T-helper 1 cell (primary cell): ENCODE measurements around the gene SCO2.
A peak's percentile ranks its signal among the peaks of the same experiment; 100 is the strongest.

Experiments used
- DNase-seq, 5 donors: peaks; one replicate each; pipeline ENCODE4 v3.0.0-alpha.2; 2012 to 2020
- total RNA-seq, 4 donors: gene quantifications; one replicate each; lab custom pipeline; 2026; lab: John Stamatoyannopoulos, UW

Gene SCO2, protein sequence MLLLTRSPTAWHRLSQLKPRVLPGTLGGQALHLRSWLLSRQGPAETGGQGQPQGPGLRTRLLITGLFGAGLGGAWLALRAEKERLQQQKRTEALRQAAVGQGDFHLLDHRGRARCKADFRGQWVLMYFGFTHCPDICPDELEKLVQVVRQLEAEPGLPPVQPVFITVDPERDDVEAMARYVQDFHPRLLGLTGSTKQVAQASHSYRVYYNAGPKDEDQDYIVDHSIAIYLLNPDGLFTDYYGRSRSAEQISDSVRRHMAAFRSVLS
- 4.5 to 6.1 (median 5.1) reads per million in 4 donors for total RNA-seq

DNA sequence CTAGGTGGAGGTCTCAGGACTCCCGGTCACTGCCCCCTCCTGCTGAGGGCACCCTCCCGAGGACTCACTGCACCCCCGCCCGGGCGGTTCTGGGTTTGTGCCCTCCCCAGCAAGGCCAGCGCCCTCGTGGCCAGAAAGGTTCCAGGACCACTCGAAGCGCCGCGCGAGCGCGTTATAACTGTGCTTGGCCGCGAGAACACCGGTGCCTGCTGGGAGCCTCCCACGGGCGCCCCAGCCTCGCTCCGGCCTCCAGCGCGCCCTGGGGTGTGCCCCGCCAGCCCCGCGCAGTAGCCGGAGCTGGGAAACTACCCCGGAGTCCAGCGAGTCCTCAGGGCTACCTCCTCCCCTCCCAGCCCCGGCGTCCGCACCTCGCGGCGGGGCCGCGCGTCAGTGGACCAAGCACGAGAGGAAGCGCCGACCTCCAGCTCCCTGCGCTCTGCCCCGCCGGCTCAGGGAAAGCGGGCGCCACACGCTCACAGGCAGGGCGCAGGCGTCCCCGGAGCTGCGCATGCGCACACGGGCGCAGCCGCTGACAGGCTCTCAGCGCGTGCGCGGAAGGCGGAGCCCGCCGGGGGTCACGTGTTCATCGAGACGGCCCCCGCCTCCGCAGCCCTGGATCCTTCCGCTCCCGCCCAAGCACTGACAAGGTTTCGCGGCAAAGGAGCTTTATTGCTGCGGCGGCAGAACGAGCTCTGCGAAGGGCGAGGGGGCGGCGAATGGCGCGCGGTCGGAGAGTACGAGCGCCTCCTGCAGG is at the start of gene SCO2:
SCO2 (minus strand) TSS at position 495 of the 754 bp plus-strand sequence. CDS start 1,187 bp downstream, outside the sequence.
- peak; percentile 95 to 98 (median 97) for DNase-seq

DNA sequence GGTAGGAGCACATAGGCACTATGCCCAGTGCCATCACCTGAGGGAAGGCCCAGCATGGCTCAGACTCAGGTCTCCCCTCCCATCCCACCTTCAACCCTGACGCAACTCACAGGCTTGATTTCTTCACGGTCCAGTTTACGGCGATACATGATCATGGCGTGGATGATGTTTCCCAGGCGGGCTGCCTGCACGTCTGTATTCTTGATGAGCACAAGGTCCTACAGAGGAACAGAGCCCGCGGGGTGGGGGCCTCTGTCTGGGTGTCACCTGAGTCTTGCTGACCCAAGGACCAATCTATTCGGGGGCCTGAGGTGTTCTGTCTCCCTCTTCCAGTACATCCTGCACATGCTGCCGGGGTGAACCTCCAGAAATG is 49.0 kb upstream of the SCO2 start:
- DNase-seq = no peak

DNA sequence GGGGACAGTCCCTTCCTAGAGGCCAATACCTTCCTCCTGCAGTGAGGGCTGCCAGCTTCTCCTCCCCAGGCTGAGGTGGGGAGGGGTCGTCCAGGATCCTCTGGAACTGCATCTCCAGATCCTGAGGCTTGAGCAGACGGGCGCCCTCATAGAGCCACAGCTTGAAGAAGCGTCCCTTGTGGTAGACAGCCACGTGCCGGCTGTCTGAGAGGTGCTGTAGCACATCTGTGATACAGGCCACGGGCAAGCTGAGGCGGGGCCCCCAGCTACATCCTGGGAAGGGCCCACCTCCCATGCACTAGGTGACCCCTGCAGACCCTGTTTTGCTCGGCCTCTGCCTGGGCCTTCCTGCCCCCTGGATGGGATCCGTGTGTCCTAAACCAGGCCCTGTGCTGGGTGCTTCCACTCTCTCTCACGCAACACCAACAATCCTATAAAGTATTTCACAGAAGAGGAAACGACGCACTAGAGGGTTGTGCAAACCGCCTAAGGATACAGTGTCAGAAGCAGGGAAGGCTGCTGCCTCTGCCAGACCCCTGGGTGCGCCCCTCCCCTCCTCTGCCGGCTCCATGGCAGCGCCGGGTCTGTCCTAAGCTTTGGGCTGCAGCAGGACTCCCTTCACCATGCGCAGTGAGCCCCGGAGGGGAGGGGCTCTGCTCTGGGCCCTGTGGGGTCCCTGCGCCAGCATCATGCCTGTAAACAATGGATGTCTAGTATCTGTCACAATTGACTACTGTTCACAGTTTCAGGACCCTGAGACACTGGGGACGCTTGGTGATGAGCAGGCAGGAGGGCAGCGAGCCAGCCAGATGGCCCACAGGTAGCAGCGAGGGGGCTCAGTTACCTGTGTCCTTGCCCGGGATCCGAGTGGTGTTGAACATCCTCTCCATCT is 48.3 kb upstream of the SCO2 start:
- DNase-seq = no peak

DNA sequence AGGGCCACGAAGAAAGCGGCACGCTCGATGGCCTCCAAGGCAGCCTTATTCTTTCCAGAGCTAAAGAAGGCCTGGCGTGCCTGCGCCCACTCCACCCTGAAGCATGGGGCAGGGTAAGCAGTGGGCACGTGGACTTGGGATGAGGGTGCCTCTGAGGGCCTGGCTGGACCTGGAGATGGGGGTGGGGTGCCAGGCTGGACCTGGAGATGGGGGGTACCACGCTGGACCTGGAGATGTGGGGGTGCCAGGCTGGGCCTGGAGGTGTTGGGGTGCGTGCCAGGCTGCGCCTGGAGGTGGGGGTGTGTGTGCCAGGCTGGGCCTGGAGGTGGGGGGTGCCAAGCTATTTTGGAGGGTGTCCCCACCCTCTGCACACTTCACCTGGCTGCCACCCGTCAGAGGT is 47.6 kb upstream of the SCO2 start:
- no peak for DNase-seq

DNA sequence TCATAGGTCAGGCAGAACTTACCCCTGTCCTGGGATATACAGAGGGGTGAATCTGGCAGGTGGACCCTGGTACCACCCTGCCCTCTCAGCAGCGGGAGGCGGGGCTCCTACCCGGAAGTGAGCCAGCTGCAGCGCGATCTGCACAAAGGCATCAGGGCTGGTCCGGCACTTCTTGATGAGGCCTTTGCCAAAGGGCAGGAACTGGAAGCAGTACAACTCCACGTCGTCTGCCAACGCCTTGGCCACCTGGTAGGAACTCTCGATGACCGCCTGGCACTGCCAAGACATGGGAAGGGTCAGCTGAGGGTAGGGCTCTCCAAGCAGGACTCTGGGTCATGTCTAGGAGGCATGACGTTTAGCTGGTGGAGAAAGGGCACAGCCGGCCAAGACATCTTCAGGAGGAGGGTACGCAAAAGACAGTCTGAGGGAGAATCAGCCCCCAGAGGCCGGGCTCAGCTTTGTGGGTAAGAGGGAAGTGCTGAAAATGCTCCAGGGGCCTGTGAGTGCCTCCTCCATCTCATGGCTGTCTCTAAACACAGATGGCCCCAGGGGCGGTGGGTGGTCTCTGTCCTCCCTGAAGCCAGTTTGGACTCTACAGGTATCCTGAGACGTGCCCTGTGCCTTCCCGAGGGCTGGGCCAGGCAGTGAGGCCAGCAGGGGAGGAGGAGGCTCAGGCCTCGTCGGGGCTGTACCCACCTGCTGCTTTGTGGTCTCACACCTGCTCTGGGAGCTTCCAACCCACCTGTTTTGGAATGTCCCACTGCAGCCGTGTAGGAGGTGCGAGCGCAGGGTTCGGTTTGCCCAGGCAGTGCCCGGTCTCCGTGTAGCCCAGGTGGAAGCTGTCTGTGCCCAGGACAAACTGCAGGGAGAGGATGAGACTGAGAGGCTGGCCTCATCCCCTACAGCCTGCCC is 46.1 kb upstream of the SCO2 start:
- no peak for DNase-seq

DNA sequence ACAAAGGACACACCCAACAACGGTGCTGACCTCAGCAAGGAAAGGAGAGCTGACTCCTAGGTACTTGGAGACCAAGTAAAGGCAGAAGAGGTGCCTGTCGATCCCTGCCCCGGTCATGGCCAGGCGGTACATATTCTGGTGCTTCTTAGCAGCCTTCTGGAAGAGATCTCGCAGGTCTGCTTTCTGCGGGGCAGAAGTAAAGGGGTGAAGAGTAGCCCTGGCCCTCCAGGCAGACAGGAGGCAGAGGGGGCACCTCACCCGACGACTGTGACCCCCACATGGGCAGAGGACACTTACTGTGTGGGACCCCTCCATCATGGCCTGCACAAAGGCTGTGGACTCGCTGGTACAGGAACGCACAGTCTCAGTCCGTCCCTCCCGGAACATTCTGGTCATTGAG is 45.5 kb upstream of the SCO2 start:
- DNase-seq = no peak

DNA sequence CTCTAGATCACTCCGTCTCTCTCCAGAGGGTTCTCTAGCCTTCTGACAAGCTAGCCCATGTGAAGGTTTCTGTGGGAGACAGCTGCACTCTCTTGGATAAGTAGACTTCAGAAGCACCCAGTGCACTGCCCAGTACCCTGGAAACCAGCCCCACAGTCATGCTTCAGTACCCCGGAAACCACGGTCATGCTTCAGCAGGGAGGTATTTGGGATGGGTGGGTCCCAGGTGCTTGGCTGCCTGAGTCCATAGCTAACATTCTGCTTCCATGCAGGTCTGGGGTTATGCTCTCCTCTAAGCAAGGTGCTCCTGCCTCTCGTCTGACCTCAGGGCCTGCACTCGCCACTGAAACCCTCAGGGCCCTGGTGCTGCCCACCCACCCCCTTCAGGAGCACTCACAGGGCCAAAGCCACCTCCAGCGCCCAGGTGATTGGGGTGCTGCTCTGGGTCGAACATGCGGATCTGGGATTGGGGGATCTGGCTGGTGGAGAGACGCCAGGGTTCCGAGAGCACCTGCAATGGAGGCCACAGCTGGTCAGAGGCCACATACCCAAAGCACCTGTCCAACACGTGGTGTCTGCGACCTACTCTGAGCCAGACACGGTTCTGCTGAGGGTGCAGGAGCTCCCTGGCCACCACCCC is 44.6 kb upstream of the SCO2 start:
- no peak for DNase-seq

DNA sequence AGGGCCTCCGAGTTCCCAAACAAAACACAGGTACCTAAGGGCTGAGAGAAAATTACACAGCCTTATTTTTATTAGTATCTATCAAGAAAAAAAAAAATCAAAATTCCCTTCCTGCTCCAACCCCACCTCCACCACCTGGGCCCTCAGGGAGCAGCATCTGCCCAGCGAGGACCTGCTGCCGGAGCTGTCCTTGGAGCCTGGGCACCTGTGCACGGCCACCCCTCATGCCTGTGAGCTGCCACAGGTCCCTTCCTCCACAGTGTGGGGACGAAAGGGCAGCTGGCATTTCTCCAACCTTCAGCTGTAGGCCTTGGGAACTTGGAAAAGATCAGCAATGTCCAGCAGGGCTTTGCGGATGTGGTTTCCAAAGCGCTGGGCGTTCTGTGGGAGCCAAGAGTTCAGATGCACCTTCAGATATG is 43.7 kb upstream of the SCO2 start:
- DNase-seq = no peak

DNA sequence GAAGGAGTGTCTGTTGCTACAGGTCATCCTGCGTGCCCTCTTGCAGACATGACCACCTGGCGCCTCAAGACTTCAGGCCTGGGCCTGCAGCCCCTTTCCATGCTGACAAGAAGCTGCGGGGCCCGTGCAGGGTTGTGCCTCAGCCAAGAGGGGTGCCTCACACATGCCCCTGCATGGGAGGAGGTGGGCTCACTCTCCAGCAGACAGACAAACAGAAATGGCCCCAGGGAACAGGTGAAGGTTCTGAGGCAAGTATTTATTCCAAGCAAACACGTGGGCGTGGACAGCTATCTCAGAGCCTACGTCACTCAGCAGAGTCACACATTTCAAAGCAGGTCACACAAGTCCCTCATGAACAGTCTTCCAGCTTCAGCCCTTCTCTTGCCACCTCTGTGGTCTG is 43.2 kb upstream of the SCO2 start:
- DNase-seq = no peak

DNA sequence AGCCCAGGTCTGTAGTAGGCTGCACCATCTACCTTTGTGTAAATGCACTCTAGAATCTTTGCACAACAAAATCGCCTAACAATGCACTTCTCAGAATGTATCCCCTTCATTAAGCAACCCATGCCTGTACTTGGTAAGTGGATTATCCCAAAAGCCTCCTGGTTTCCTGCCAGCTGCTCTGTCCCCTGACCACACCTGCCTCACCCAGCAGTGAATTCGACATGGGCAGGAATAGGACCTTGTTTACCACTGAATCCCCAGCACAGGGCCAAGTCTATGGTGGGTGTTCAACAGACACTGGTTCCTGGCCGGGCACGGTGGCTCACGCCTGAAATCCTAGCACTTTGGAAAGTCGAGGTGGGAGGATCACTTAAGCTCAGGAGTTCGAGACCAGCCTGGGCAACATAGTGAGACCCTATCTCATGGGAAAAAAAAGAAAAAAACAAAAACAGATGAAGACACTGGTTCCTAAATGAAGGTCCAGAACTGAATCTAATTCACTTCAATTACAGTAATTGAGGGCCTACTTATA is 42.4 kb upstream of the SCO2 start:
- DNase-seq = no peak

DNA sequence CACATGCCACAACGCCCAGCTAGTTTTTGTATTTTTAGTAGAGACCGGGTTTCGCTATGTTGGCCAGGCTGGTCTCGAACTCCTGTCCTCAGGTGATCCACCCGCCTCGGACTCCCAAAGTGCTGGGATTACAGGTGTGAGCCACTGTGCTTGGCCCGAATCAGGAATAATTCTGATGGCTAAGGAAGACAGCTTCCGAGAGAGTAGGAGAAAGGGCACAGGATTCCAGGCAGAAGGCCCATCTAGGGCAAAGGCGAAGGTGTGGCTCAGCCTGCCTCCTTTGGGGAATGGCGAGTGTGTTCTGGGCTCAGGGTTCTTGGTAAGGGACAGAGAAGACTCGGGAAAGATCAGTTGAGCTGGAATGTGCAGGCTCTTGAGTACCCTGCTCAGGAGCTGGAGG is 38.9 kb upstream of the SCO2 start:
- DNase-seq = no peak

DNA sequence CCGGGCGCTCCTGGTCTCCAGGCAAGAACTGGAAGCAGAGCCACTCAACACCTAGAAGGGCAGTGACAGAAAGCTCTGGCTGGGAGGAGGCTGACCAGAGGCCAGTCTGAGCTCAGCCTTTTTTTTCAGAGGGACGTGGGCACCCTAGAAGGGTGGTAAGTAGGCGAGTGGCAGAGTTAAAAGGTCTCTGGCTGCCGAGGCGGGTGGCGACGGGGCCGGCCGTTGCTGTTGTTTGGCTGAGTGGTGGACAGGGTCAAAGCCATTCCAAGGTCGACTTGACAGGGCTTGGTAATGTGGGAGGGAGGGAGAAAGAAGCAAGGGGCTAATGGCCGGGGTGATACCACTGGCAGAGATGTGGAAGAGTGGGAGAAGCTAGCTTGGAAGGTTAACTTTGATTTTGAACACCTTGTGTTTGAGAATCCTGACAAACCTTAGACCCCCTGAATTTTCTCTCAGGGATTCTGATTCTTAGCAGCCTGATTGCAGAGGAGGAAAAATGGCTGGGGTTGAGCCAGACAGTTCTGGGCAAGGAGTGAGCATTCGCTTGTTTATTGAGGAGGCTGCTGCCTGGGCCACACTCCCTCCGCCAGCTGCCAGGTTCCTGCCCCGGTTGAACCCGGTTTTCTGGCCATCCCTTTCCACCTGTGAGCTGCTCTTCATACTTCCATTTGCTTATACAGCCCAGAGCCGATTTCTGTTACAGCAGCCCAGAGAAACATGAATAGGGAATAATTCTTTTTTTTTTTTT is 38.2 kb upstream of the SCO2 start:
- no peak for DNase-seq

DNA sequence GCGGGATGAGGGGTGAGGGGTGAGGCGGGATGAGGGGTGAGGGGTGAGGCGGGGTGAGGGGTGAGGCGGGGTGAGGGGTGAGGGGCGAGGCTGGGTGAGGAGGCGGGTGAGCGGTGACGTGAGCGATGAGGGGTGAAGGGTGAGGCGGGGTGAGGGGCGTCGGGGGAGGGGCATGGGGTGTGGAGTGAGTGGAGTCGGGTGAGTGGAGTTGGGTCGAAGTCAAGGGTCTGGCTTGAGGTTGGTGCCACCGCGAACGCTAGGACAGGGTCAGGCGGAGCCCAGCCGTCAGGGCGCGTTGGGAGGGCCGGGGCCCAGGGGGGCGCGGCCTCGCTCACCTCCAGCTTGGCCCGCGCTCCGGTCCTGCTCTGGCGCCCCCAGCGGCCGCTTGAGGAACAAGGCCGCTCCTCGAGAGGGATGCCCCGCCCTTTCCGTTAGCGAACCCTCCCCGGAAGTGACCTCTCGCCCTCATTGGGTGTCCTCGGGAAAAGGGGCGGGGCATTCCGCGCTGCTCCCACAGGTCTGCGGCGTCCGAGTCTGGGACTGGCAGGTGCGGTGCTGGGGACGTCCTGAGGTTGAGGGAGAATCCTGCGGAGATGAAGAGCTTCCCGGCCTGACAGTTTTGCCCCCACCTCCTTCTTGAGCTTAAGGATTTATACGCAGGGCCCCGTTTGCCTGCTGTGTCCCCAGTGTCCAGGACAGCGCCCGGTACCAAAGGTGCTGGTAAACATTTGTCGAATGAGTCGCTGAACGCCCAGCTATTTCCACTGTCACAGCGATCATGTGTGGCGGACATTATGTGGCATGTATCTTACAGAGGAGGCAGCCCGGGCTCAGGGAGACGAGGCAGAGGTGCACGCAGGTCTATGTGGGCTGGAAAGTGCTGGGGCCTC is 37.4 kb upstream of the SCO2 start, which contains the start of gene SYCE3:
SYCE3 (minus strand) TSS at position 397 of the 890 bp plus-strand sequence. CDS start 6,514 bp downstream, outside the sequence.
- peak; percentile 95 to 97 (median 96) for DNase-seq

DNA sequence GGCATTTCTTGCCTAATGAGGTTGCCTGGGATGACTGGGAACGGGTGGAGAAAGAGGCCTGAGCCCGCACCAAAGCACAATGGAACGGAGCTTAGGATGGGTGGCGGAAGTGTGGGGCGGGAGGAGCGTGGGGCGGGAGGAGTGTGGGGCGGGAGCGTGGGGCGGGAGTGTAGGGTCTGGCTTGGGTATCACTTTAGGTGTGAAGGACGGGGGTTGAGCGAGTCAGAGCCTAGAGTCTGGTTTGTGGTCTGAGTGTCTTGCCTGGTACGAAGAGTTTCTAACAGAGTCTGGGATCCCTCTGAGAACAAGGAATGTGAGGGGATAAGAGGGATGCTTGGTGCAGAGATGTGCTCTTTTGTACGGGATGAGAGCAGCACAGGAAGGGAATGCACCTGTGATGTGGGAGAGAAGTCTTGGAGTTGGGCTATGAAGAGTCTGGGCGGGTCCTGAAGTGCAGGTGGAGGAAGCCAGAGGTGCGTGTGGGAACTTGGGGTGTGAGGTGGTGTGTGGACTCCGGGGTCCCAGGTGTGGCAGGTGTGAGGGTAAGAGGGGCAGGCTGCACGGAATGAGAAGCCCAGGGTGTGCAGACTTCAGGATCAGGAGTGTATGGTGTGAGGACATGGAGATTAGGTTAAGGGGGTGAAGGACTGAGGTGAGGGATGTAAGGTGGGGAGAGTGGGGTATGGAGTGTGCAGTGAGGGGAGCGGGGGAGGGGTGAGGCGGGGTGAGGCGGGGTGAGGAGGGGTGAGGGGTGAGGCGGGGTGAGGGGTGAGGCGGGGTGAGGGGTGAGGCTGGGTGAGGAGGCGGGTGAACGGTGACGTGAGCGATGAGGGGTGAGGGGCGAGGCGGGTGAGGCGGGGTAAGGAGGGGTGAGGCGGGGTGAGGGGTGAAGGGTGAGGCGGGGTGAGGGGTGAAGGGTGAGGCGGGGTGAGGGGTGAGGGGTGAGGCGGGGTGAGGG is 36.3 kb upstream of the SCO2 start:
- DNase-seq = no peak

DNA sequence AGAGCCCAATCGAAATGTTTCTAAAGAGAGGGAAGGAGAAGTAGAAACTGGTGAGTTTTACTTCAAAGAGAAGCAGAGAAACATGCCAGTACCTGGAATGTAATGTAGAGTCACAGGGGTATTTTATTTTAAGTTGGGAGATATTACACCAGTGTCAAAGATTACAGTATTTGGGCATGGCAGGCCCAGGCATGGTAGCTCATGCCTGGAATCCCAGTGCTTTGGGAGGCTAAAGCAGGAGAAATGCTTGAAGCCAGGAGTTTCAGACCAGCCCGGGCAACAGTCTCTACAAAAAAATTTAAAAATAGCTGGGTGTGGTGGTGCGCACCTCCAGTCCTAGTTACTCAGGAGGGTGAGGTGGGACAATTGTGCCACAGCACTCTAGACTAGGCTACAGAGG is 34.6 kb upstream of the SCO2 start:
- no peak for DNase-seq

DNA sequence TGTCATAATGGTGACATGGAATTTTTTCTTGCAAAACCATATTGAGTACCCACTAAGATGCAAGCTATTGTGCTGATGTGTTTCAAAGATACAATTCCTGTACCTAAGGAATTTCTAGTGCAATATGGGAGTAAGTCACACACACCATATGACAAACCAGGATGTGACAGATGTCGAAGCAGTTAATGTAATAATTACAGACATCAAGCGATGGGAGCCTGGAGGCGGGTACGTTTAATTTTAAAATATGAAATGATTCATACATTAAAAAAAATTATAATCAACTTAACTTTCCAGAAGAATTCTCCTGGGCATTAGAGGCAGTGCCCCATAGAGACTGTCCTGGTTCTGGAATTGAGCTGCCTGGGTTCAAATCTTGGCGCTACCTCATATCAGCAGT is 31.3 kb upstream of the SCO2 start:
- DNase-seq = no peak

DNA sequence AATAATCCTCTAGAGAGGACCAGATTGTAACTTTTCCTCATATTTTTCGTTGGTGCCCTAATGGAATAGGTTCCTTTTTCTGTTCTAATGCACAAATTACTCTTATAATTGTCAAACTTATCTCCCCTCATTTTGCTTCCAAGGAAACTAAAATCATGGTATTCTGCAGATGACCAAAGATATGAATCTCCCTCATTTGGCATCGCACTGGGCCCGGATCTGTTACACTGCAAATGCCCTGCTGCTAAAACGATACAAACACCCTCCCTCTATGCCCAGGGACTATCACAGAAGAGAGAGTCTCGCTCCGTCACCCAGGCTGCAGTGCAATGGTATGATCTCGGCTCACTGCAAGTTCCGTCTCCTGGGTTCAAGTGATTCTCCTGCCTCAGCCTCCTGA is 27.9 kb upstream of the SCO2 start:
- no peak for DNase-seq

DNA sequence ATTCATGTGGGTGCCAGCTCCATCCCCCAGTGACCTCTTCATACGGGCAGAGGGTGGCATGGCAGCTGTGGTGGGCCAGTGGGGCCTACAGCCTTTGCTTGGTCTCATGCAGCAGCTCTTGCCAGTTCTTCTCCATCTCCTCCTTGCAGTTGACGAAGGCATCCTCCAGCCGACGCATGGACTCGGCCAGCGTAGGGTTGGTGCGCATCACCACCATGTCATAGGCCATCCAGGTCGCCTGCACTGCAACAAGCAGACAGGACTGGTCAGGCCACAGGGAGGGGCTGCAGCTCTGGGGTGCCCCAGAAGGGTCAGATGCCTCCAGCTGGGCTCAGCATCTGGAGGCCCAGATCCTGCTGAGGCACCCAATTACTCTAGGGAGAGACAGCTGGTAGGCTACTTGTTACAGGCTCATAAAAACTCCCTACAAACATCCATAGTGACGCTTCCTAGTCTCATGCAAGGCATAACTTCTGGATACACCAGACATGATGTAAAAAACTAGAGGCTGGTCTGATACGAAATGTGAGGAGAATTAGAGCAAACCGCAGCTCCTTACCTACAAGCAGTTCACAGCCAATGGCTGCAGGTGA is 25.9 kb upstream of the SCO2 start:
- no peak for DNase-seq
